PC-3 (cell line): ENCODE measurements around the gene LEF1. TPM values are rescaled to one million over a fixed set of nuclear protein-coding genes. Genes with fewer than 3 reads are reported as not detected.

Experiments used
- ATAC-seq: fragments of 200-7000 bp; cut with Tn5 transposase; 2 replicates; pipeline ENCODE4 v1.9.1; 2020; ENCODE audit warnings: mild to moderate bottlenecking, moderate library complexity
- BruUV-seq: library from RNA; stranded (reverse); fragments of 400-500 nt; replicated peaks from 2 replicates; lab custom pipeline; 2021; lab: Mats Ljungman, UMichigan
- CTCF ChIA-PET: fragments of 300-600 bp; sonication (Branson Sonifier 250); formaldehyde crosslinking; loops from one replicate; lab custom pipeline; 2022; ENCODE audit warnings: antibody characterized with exemption; lab: Charles Lee
- POLR2A ChIA-PET: fragments of 300-600 bp; sonication (Branson Sonifier 250); formaldehyde crosslinking; loops from one replicate; lab custom pipeline; 2022; ENCODE audit warnings: antibody characterized with exemption; ENCODE audit not compliant: unreplicated experiment; lab: Charles Lee
- DNase-seq: peaks from one replicate; pipeline ENCODE4 v3.0.0-alpha.2; 2015
- H2AFZ ChIP-seq: fragments of 300-600 bp; sonication (generic); 2 replicates; pipeline ENCODE4 v1.6.0; 2016; ENCODE audit warnings: antibody characterized with exemption, low read length
- H3F3A ChIP-seq: fragments of 300-600 bp; sonication (generic); one replicate; pipeline ENCODE4 v1.6.0; 2017; ENCODE audit warnings: antibody characterized with exemption, low read length, control low read depth, mild to moderate bottlenecking; ENCODE audit not compliant: unreplicated experiment
- H3K27ac ChIP-seq: fragments of 300-600 bp; sonication (generic); 2 replicates; pipeline ENCODE4 v1.5.1; 2016; ENCODE audit warnings: mild to moderate bottlenecking, low read length
- H3K27me3 ChIP-seq: fragments of 300-600 bp; sonication (generic); 2 replicates; pipeline ENCODE4 v1.6.1; 2016; ENCODE audit warnings: low read length, mixed read lengths
- H3K36me3 ChIP-seq: fragments of 300-600 bp; sonication (generic); 2 replicates; pipeline ENCODE4 v1.6.1; 2016; ENCODE audit warnings: low read depth, mixed run types, low read length, mixed read lengths
- H3K4me1 ChIP-seq: fragments of 300-600 bp; sonication (generic); 2 replicates; pipeline ENCODE4 v1.5.1; 2016; ENCODE audit warnings: low read length; ENCODE audit not compliant: insufficient read depth
- H3K4me2 ChIP-seq: fragments of 300-600 bp; sonication (generic); 2 replicates; pipeline ENCODE4 v1.6.0; 2016; ENCODE audit warnings: low read length
- H3K4me3 ChIP-seq: fragments of 300-600 bp; sonication (generic); 2 replicates; pipeline ENCODE4 v1.5.1; 2016; ENCODE audit warnings: mild to moderate bottlenecking, low read length, mixed read lengths
- H3K79me2 ChIP-seq: fragments of 300-600 bp; sonication (generic); 2 replicates; pipeline ENCODE4 v1.6.1; 2017; ENCODE audit warnings: low read length, mixed read lengths
- H3K9ac ChIP-seq: fragments of 300-600 bp; sonication (generic); 2 replicates; pipeline ENCODE4 v1.6.0; 2016; ENCODE audit warnings: mild to moderate bottlenecking, low read length
- H3K9me2 ChIP-seq: fragments of 300-600 bp; sonication (generic); replicated peaks from 2 replicates; pipeline ENCODE4 v1.6.1; 2016; ENCODE audit warnings: mixed run types, low read length, mixed read lengths
- H3K9me3 ChIP-seq: fragments of 300-600 bp; sonication (generic); 2 replicates; pipeline ENCODE4 v1.6.1; 2016; ENCODE audit warnings: low read length, mixed read lengths
- H4K20me1 ChIP-seq: fragments of 300-600 bp; sonication (generic); 2 replicates; pipeline ENCODE4 v1.6.1; 2016; ENCODE audit warnings: low read length, mixed read lengths
- EZH2 ChIP-seq: fragments of 300-600 bp; sonication (generic); IDR thresholded peaks from one replicate; pipeline ENCODE4 v1.6.1; 2017; ENCODE audit warnings: antibody characterized with exemption, mild to moderate bottlenecking, low read length; ENCODE audit not compliant: unreplicated experiment
- EZH2phosphoT487 ChIP-seq: fragments of 300-600 bp; sonication (generic); IDR thresholded peaks from 2 replicates; pipeline ENCODE4 v1.6.1; 2018; ENCODE audit warnings: mild to moderate bottlenecking, antibody characterized with exemption, low read length, borderline replicate concordance
- intact Hi-C: fragments of 100-400 bp; cut with micrococcal nuclease; formaldehyde crosslinking; loops from 2 replicates; pipeline ENCODE4 v1.9.0; 2023
- total RNA-seq: library from RNA; depleted of rRNA; stranded (reverse); fragments of >200 nt; gene quantifications from 2 replicates; pipeline ENCODE4 v1.2.3, GENCODE V29; 2014
- TF ChIP-seq, protein P1 (sequence below): fragments of 300-600 bp; sonication (generic); conservative IDR thresholded peaks from 2 replicates; pipeline ENCODE4 v1.5.1; 2017; ENCODE audit warnings: antibody characterized with exemption, low read depth, mild to moderate bottlenecking, low read length

LEF1 gene
- total RNA-seq, 1 experiment from 2014 or later, result 2.4 TPM

DNA sequence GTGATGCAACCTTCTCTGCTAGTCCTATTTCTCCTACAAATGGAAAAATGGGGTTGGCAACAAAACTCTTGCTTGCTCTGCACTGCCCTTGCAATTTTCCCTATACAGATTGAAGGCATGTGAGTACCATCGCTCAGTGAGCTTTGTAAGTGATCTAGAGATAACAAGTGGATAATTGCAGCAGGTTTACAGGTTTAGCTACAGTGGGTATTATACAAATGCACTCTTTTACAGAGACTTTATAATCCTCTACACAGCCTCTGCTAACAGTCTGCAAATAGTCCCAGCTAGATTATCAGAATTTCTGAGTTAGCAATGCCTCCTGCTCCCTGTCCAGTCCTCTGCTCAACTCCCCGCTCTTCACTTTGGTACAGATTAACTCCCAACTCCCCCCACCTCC, 11.1 kb downstream of the LEF1 start:
- Histone ChIP-seq H3K27me3 (no peaks in the 10 kb centered on the region), H4K20me1 (no peaks in the 10 kb centered on the region), H3K9me2 (no peaks in the 10 kb centered on the region), H3K4me3 (no peak overlapping the region), H3F3A (no peaks in the 10 kb centered on the region), H3K36me3 (no peaks in the 10 kb centered on the region), H3K79me2 (no peaks in the 10 kb centered on the region), H3K4me1 (no peaks in the 10 kb centered on the region), H3K27ac (no peak overlapping the region), H3K9me3 (no peaks in the 10 kb centered on the region), H3K4me2 (no peak overlapping the region), H2AFZ (no peak overlapping the region), H3K9ac (no peak overlapping the region)
- TF ChIP-seq EZH2 (no peak), EZH2phosphoT487 (no peak)
- TF ChIP-seq, protein P1, sequence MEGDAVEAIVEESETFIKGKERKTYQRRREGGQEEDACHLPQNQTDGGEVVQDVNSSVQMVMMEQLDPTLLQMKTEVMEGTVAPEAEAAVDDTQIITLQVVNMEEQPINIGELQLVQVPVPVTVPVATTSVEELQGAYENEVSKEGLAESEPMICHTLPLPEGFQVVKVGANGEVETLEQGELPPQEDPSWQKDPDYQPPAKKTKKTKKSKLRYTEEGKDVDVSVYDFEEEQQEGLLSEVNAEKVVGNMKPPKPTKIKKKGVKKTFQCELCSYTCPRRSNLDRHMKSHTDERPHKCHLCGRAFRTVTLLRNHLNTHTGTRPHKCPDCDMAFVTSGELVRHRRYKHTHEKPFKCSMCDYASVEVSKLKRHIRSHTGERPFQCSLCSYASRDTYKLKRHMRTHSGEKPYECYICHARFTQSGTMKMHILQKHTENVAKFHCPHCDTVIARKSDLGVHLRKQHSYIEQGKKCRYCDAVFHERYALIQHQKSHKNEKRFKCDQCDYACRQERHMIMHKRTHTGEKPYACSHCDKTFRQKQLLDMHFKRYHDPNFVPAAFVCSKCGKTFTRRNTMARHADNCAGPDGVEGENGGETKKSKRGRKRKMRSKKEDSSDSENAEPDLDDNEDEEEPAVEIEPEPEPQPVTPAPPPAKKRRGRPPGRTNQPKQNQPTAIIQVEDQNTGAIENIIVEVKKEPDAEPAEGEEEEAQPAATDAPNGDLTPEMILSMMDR, result no peak
- intact Hi-C loops, result no loop called here
- DNase-seq, result no peak
- no peak for ATAC-seq
- CTCF ChIA-PET, result no interaction called here
- POLR2A ChIA-PET, result interaction anchor here (0.6 kb wide), 1 partner anchor 419 kb away, joined by 6 read pairs; no protein-coding TSS in a partner anchor
- no TSS peak for BruUV-seq

DNA sequence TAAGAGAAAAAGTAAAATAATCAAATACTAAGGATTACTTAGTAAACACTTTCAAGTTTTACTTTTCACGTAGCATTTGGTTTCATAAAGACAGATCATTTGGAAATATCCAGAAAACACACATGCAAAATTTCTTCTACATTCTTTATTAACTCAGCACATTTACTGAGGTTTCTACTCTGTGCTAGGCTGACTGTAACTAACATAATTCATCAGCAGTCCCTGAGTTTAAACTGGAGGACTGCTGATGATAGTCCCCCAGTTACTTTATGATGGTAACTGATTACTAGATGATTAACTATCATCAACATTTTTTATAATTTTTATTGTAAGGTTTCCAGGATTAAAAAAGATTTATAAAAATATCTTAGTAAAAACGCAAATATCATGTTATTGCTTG, 12.3 kb downstream of the LEF1 start:
- H3K4me1 ChIP-seq, result no peaks in the 10 kb centered on the region
- H3K36me3 ChIP-seq, result no peaks in the 10 kb centered on the region
- no peak overlapping the region for H3K4me3 ChIP-seq
- ChIA-PET CTCF (no interaction called here), POLR2A (no interaction called here)
- no peaks in the 10 kb centered on the region for H3F3A ChIP-seq
- no peaks in the 10 kb centered on the region for H3K9me2 ChIP-seq
- H3K27me3 ChIP-seq, result no peaks in the 10 kb centered on the region
- intact Hi-C loops, result no loop called here
- H3K9ac ChIP-seq, result no peak overlapping the region
- BruUV-seq, result no TSS peak
- DNase-seq (no peak), ATAC-seq (no peak)
- H4K20me1 ChIP-seq, result no peaks in the 10 kb centered on the region
- H3K79me2 ChIP-seq, result no peaks in the 10 kb centered on the region
- no peak overlapping the region for H3K4me2 ChIP-seq
- H2AFZ ChIP-seq, result no peak overlapping the region
- no peaks in the 10 kb centered on the region for H3K9me3 ChIP-seq
- H3K27ac ChIP-seq, result no peak overlapping the region
- TF ChIP-seq, protein P1, result no peak
- TF ChIP-seq EZH2 (no peak), EZH2phosphoT487 (no peak)

DNA sequence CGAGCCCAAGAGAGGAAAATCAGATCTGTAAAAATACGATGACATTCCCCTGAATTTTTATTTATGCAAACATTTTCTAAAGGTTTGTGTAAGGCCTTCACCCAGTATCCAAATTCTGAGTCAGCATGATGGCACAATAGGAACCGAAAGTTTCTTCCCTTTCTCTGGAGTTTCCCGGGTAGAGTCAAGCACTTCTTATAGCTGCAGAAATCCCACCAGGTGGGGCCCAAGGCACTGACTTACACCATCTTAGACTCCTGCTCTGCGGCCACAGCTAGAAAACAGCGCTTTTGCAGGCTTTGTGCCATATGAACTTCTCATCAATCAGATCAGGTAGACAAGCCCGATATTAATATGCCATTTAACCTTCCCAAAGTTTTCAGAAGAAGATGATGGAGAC, 13.4 kb downstream of the LEF1 start:
- Histone ChIP-seq H3K27me3 (no peaks in the 10 kb centered on the region), H3K9me2 (no peaks in the 10 kb centered on the region), H3K79me2 (no peaks in the 10 kb centered on the region), H3K36me3 (no peaks in the 10 kb centered on the region), H3K4me3 (no peak overlapping the region), H2AFZ (no peak overlapping the region), H3F3A (no peaks in the 10 kb centered on the region), H3K9ac (no peak overlapping the region), H3K4me1 (no peaks in the 10 kb centered on the region), H4K20me1 (no peaks in the 10 kb centered on the region), H3K27ac (no peak overlapping the region), H3K4me2 (no peak overlapping the region), H3K9me3 (no peaks in the 10 kb centered on the region)
- BruUV-seq, result no TSS peak
- no peak for TF ChIP-seq EZH2phosphoT487
- no peak for TF ChIP-seq EZH2
- TF ChIP-seq, protein P1, result no peak
- intact Hi-C loops, result no loop called here
- ChIA-PET CTCF (no interaction called here), POLR2A (no interaction called here)
- no peak for ATAC-seq
- no peak for DNase-seq
